GM10248 (cell line): ENCODE measurements around the gene SREBF1.

Source experiments
- CTCF ChIA-PET: fragments of 300-600 bp; sonication (Branson Sonifier 250); formaldehyde crosslinking; extraction: SDS; loops from one replicate; lab custom pipeline; 2021; ENCODE audit warnings: antibody characterized with exemption; lab: Yijun Ruan, JAX
- POLR2A ChIA-PET: fragments of 350-650 bp; sonication (Branson Sonifier 250); formaldehyde crosslinking; extraction: SDS; loops from one replicate; lab custom pipeline; 2020; ENCODE audit warnings: antibody characterized with exemption; lab: Yijun Ruan, JAX
- DNase-seq: peaks from one replicate; pipeline ENCODE4 v3.0.0; 2012; ENCODE audit errors: extremely low spot score
- CTCF ChIP-seq: IDR thresholded peaks from 2 replicates; pipeline ENCODE4 v1.5.1; 2012; ENCODE audit warnings: mild to moderate bottlenecking, low read depth; ENCODE audit errors: extremely low read depth, missing control alignments, control extremely low read depth

Gene SREBF1

GRCh38 chr17:17804007-17804406 is 32.8 kb downstream of the SREBF1 start:
- DNase-seq: no peak
- TF ChIP-seq CTCF: no peak
- ChIA-PET CTCF (no interaction called here), POLR2A (no interaction called here)

GRCh38 chr17:17801800-17802481 is 34.8 kb downstream of the SREBF1 start:
- ChIA-PET CTCF (interaction anchor here (1.3 to 3.0 kb wide), 5 partner anchors 9 to 21 kb away, joined by 3 to 16 read pairs (median 5); no protein-coding TSS in a partner anchor), POLR2A (no interaction called here)
- no peak for DNase-seq
- TF ChIP-seq CTCF: no peak

- no peak for DNase-seq
- no peak for TF ChIP-seq CTCF
- ChIA-PET POLR2A (no interaction called here), CTCF (interaction anchor here (1.3 to 3.0 kb wide), 3 partner anchors 12 to 19 kb away, joined by 3 to 16 read pairs (median 5); no protein-coding TSS in a partner anchor)
These were observed 36.2 kb downstream of the SREBF1 start for GRCh38 chr17:17800504-17801021.

GRCh38 chr17:17798573-17799255 is 38.1 kb downstream of the SREBF1 start:
- POLR2A ChIA-PET: no interaction called here
- CTCF ChIA-PET: no interaction called here
- TF ChIP-seq CTCF: no peak
- no peak for DNase-seq

GRCh38 chr17:17798010-17798556 is 38.7 kb downstream of the SREBF1 start:
- no peak for TF ChIP-seq CTCF
- CTCF ChIA-PET: no interaction called here
- POLR2A ChIA-PET: no interaction called here
- DNase-seq: no peak

GRCh38 chr17:17797119-17797809 is 39.5 kb downstream of the SREBF1 start:
- no peak for TF ChIP-seq CTCF
- CTCF ChIA-PET: interaction anchor here (1.0 kb wide), 1 partner anchor 64 kb away, joined by 3 read pairs; no protein-coding TSS in a partner anchor
- POLR2A ChIA-PET: no interaction called here
- no peak for DNase-seq
